ENCODE measurements around the gene SLC38A2.

- TF ChIP-seq CTCF (IDR thresholded peaks at IDR 0.05) (no peak), POLR2A (IDR thresholded peaks at IDR 0.05) (no peak)
Measured at GRCh38 chr12:46391630-46392029, 19.1 kb upstream of the SLC38A2 start.

Data from lower leg skin (tissue), 3 donors.